Colonic mucosa (tissue), 4 donors: ENCODE results near the gene PRKCD. TPM values are rescaled to one million over a fixed set of nuclear protein-coding genes. Genes with fewer than 3 reads are reported as not detected.

Experiments
- DNase-seq: peaks from one replicate; pipeline ENCODE4 v3.0.0-alpha.2; 2020
- H3K27ac ChIP-seq: fragments of 200-600 bp; one replicate; pipeline ENCODE4 v1.8.0; 2021
- H3K27me3 ChIP-seq: fragments of 200-600 bp; one replicate; pipeline ENCODE4 v1.8.0; 2021
- H3K36me3 ChIP-seq: fragments of 200-600 bp; one replicate; pipeline ENCODE4 v1.8.0; 2021
- H3K4me1 ChIP-seq: fragments of 200-600 bp; one replicate; pipeline ENCODE4 v1.8.0; 2021; ENCODE audit warnings: mild to moderate bottlenecking
- H3K4me3 ChIP-seq: fragments of 200-600 bp; one replicate; pipeline ENCODE4 v1.8.0; 2021
- H3K9ac ChIP-seq, 2 donors: one replicate each; pipeline ENCODE4 v1.7.0; 2013; ENCODE audit warnings: control low read depth in 2 of 2, low read depth in 2 of 2, low read length in 2 of 2
- H3K9me3 ChIP-seq: fragments of 200-600 bp; one replicate; pipeline ENCODE4 v1.8.0; 2021
- CTCF ChIP-seq: fragments of 200-600 bp; IDR thresholded peaks from one replicate; pipeline ENCODE4 v1.8.0; 2022; ENCODE audit warnings: antibody characterized with exemption, mild to moderate bottlenecking
- intact Hi-C: fragments of 100-400 bp; cut with DNase I; formaldehyde crosslinking; loops from one replicate; pipeline ENCODE4 v1.14.1; 2022
- total RNA-seq, 2 donors: library from RNA; stranded (reverse); fragmentation: NEBNext Ultra II Directional in 1 of 2; extraction: Animal tissue kit (Norgen Biotek cat#: 25700) in 1 of 2; gene quantifications; one replicate each; pipeline ENCODE4 v1.2.1, GENCODE V29; 2021
- donor health status: healthy.
- donor health status: DM: no; HTN: no; CAD: no.
- donor health status: DM: no; HTN: no; CAD: no.

PRKCD gene
- total RNA-seq, 2 donors from 2014 or later: 58.9 to 75.0 TPM

- Histone ChIP-seq H3K9me3 (no peaks in the 10 kb centered on the region), H3K27me3 (no peaks in the 10 kb centered on the region), H3K36me3 (no peaks in the 10 kb centered on the region), H3K9ac (peak overlapping the region in 1 of 2 donors; percentile 56), H3K4me3 (no peak overlapping the region), H3K27ac (peak overlapping the region; percentile 67), H3K4me1 (peaks cover 34% of the 10 kb centered on the region)
- no peak for TF ChIP-seq CTCF
- intact Hi-C loops: no loop called here
- DNase-seq: no peak
Observed at GRCh38 chr3:53146319-53146891, 14.6 kb upstream of the PRKCD start.

GRCh38 chr3:53147151-53147902 lies 13.7 kb upstream of the PRKCD start:
- no peaks in the 10 kb centered on the region for H3K9me3 ChIP-seq
- peak overlapping the region in 1 of 2 donors; percentile 35 for H3K9ac ChIP-seq
- no peak overlapping the region for H3K4me3 ChIP-seq
- no peak for TF ChIP-seq CTCF
- intact Hi-C loops: no loop called here
- no peaks in the 10 kb centered on the region for H3K36me3 ChIP-seq
- H3K27ac ChIP-seq: no peak overlapping the region
- DNase-seq: no peak
- H3K4me1 ChIP-seq: peaks cover 34% of the 10 kb centered on the region
- no peaks in the 10 kb centered on the region for H3K27me3 ChIP-seq

GRCh38 chr3:53147903-53148400 lies 13.1 kb upstream of the PRKCD start:
- intact Hi-C loops: no loop called here
- no peaks in the 10 kb centered on the region for H3K27me3 ChIP-seq
- H3K27ac ChIP-seq: no peak overlapping the region
- H3K36me3 ChIP-seq: no peaks in the 10 kb centered on the region
- peak overlapping the region in 1 of 2 donors; percentile 35 for H3K9ac ChIP-seq
- no peak for TF ChIP-seq CTCF
- no peak overlapping the region for H3K4me3 ChIP-seq
- peaks cover 34% of the 10 kb centered on the region for H3K4me1 ChIP-seq
- no peak for DNase-seq
- H3K9me3 ChIP-seq: no peaks in the 10 kb centered on the region

GRCh38 chr3:53149006-53149690 lies 11.9 kb upstream of the PRKCD start:
- no peak for TF ChIP-seq CTCF

GRCh38 chr3:53149699-53150098 lies 11.3 kb upstream of the PRKCD start:
- no peak for DNase-seq
- Histone ChIP-seq H3K9me3 (no peaks in the 10 kb centered on the region), H3K27ac (no peak overlapping the region), H3K9ac (no peak overlapping the region), H3K27me3 (no peaks in the 10 kb centered on the region), H3K36me3 (no peaks in the 10 kb centered on the region), H3K4me3 (no peak overlapping the region), H3K4me1 (peaks cover 30% of the 10 kb centered on the region)
- intact Hi-C loops: no loop called here
- no peak for TF ChIP-seq CTCF

More at GRCh38 chr3:53149006-53149690, 11.9 kb upstream of the PRKCD start:
- no peak for DNase-seq
- H3K9ac ChIP-seq: no peak overlapping the region
- peaks cover 34% of the 10 kb centered on the region for H3K4me1 ChIP-seq
- H3K36me3 ChIP-seq: no peaks in the 10 kb centered on the region
- no peaks in the 10 kb centered on the region for H3K9me3 ChIP-seq
- intact Hi-C loops: no loop called here
- no peaks in the 10 kb centered on the region for H3K27me3 ChIP-seq
- H3K4me3 ChIP-seq: no peak overlapping the region
- no peak overlapping the region for H3K27ac ChIP-seq
